Hepatocyte (in vitro differentiated cells): ENCODE measurements around the gene CCSER2.
"Not testable (repeated sequence)": the region's sequence is repeated elsewhere in the genome, so short reads cannot be mapped to it uniquely, and the experiment has no call there.

Experiments used
- CTCF ChIP-seq: fragments of 200-600 bp; sonication (generic); IDR thresholded peaks from 2 replicates; pipeline ENCODE4 v1.5.1; 2016; ENCODE audit warnings: antibody characterized with exemption, mild to moderate bottlenecking; ENCODE audit not compliant: poor library complexity
- EZH2phosphoT487 ChIP-seq: fragments of 200-600 bp; sonication (generic); IDR thresholded peaks from one replicate; pipeline ENCODE4 v1.6.1; 2018; ENCODE audit warnings: antibody characterized with exemption, mild to moderate bottlenecking, low read depth, moderate library complexity; ENCODE audit not compliant: unreplicated experiment, severe bottlenecking

GRCh38 chr10:84347575-84348002, 19.2 kb downstream of the CCSER2 start:
- TF ChIP-seq EZH2phosphoT487, CTCF: not testable (repeated sequence)
